IPS-15b (cell line): Measurements from ENCODE around the gene KIF16B.

Experiments
- H3K27me3 ChIP-seq: one replicate; pipeline ENCODE4 v1.6.1; 2013; ENCODE audit warnings: low read length; ENCODE audit not compliant: control insufficient read depth, insufficient read depth
- H3K36me3 ChIP-seq: one replicate; pipeline ENCODE4 v1.6.1; 2013; ENCODE audit warnings: low read length; ENCODE audit not compliant: control insufficient read depth, insufficient read depth
- H3K4me1 ChIP-seq: one replicate; pipeline ENCODE4 v1.6.1; 2013; ENCODE audit warnings: mild to moderate bottlenecking, low read length; ENCODE audit not compliant: control insufficient read depth, insufficient read depth
- H3K4me3 ChIP-seq: one replicate; pipeline ENCODE4 v1.5.1; 2013; ENCODE audit warnings: low read depth, low read length
- H3K9ac ChIP-seq: one replicate; pipeline ENCODE4 v1.6.1; 2013; ENCODE audit warnings: low read depth, mild to moderate bottlenecking, low read length
- H3K9me3 ChIP-seq: one replicate; pipeline ENCODE4 v1.6.1; 2013; ENCODE audit warnings: mild to moderate bottlenecking, low read length; ENCODE audit not compliant: control insufficient read depth, insufficient read depth

KIF16B gene, protein sequence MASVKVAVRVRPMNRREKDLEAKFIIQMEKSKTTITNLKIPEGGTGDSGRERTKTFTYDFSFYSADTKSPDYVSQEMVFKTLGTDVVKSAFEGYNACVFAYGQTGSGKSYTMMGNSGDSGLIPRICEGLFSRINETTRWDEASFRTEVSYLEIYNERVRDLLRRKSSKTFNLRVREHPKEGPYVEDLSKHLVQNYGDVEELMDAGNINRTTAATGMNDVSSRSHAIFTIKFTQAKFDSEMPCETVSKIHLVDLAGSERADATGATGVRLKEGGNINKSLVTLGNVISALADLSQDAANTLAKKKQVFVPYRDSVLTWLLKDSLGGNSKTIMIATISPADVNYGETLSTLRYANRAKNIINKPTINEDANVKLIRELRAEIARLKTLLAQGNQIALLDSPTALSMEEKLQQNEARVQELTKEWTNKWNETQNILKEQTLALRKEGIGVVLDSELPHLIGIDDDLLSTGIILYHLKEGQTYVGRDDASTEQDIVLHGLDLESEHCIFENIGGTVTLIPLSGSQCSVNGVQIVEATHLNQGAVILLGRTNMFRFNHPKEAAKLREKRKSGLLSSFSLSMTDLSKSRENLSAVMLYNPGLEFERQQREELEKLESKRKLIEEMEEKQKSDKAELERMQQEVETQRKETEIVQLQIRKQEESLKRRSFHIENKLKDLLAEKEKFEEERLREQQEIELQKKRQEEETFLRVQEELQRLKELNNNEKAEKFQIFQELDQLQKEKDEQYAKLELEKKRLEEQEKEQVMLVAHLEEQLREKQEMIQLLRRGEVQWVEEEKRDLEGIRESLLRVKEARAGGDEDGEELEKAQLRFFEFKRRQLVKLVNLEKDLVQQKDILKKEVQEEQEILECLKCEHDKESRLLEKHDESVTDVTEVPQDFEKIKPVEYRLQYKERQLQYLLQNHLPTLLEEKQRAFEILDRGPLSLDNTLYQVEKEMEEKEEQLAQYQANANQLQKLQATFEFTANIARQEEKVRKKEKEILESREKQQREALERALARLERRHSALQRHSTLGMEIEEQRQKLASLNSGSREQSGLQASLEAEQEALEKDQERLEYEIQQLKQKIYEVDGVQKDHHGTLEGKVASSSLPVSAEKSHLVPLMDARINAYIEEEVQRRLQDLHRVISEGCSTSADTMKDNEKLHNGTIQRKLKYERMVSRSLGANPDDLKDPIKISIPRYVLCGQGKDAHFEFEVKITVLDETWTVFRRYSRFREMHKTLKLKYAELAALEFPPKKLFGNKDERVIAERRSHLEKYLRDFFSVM (N-terminal part only)

DNA sequence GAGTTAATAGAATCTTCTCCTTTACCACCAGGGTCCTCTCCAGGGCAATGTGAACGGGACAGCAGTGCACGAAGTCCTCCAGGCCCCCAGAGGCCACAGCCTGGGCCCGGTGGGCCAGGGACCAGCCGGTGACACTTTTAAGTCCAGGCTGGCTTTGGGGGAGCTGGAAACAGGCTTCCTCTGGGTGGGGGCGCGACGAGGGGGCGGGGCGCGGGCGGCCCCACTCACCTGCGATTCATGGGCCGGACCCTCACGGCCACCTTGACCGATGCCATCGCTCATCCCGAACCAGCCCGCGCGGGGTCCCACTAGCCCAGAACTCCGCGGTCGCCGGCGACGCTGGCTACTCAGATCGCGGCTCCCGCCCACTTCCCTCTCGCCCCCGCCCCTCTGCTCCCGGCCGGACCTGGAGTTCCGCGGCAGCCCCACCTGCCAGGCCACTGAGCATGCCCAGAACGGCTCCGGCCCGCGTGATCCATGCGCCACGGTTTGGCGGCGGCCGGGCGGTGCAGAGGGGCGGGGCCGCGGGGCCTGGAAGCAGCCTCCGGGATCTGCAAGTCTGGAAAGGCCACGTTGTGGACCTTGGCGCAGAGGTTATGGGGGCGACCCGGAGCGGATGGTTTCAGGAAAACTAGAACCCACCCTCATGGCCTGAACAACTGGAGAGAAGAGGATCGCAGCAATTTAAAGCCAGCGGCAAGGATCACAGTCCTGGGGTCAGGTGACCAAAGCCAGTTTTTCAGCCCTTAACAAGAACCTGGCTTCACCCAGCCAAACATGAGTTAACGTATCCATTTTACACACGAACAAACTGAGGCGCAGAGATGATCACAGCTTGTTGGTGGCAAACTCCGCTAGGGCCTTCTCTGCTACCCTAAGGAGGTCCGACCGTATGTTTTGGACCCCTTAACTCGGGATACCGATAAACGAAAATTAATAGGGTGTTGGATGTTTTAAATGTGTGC, at the start of gene KIF16B:
Gene KIF16B, minus strand, starts transcription at position 448 of the 965 bp plus-strand sequence. Its CDS starts 173 bp downstream, at position 275.
- Histone ChIP-seq H3K27me3 (no peaks in the 10 kb centered on the region), H3K4me1 (peaks cover 8% of the 10 kb centered on the region), H3K4me3 (peak within 1 kb of the TSS; percentile 71), H3K36me3 (no peaks in the 10 kb centered on the region), H3K9ac (peak within 1 kb of the TSS; percentile 9), H3K9me3 (no peaks in the 10 kb centered on the region)

DNA sequence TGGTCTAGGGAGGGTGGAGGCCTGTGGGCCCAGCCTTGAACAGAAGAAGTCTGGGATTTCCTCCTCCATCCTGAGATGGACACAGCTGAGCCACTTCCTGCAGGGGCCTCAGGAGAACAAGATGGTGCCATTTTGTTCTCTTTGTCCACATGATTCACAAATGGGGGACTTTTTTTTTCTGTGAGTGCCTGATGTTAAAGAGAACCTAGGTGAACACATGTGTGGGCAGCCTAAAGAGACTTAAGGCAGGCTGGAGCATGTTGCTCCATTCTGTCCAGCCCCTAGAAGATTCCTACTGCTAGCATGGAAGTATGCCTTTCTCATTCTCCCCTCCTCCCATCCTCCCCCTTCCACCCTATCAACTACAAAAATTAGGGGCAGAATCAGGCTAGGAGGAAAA, 49.3 kb upstream of the KIF16B start:
- H3K9me3 ChIP-seq, result no peaks in the 10 kb centered on the region
- H3K4me1 ChIP-seq, result no peaks in the 10 kb centered on the region
- no peaks in the 10 kb centered on the region for H3K27me3 ChIP-seq
- H3K9ac ChIP-seq, result no peak overlapping the region
- H3K4me3 ChIP-seq, result no peak overlapping the region
- H3K36me3 ChIP-seq, result no peaks in the 10 kb centered on the region

DNA sequence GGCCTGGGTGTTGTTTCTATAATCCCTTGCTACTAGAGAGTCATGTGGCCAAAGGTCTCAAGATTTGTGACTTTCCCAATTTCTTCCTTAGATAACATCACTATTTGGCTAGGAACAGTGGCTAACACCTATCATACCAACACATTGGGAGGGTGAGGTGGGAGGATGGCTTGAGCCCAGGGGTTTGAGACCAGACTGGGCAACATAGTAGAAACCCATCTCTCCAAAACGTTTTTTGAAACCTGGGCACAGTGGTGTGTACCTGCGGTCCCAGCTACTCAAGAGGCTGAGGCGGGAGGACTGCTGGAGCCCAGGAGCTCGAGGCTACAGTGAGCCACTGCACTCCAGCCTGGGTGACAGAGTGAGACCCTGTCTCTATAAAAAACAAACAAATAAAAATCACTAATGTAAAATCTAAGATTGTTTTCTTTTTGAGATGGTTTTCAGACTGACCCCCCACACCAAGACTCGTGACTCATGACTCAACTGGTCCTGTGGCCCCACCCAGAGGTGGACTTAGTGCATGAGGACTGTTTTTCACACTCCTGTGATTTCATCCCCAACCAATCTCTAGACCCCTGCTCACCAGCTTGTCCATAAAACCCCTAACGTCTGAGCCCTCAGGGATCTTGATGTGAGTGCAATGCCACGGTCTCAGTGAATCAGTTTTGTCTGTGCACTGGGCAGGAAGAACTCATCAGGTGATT, 48.3 kb upstream of the KIF16B start:
- Histone ChIP-seq H3K9ac (no peak overlapping the region), H3K4me3 (no peak overlapping the region), H3K9me3 (peaks cover 2% of the 10 kb centered on the region), H3K36me3 (no peaks in the 10 kb centered on the region), H3K27me3 (no peaks in the 10 kb centered on the region), H3K4me1 (no peaks in the 10 kb centered on the region)

DNA sequence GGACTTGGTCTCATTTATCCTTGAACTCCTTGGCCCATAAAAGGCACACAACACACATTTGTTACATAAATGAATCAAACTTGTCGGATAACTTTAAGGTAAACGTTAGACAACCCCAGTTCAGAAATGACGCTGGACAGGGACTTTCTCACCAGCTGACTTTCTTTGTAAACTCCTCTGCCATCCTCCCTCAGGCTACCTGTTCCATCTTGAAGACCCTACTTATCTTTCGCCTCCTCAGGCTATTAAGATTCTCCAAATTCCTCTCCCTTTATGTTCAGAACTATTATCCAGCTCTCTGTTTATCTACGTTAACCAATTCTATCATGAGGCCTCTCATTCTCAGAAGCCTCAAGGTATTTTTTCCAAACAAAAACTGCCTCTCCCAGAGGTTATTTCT, 47.7 kb upstream of the KIF16B start:
- no peaks in the 10 kb centered on the region for H3K4me1 ChIP-seq

DNA sequence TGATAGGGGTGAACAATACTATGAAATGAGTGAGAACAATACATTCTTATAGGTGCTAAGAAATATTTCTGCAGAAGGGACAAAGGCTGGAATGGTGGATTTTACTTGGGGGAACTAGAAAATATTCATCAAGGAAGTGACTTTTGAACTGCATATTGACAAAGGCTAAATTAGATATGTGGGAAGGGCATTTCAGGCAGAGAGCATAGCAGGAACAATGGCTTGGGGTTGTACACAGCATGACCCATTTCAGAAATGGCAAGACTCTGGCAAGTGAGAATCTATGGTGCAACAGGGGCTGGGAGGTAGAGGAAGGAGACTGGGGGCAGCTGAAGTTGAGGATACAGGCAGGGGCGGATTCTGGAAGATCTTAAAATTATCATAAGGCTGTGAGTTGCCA, 46.7 kb upstream of the KIF16B start:
- Histone ChIP-seq H3K9ac (no peak overlapping the region), H3K9me3 (peaks cover 4% of the 10 kb centered on the region), H3K4me3 (no peak overlapping the region), H3K4me1 (no peaks in the 10 kb centered on the region), H3K36me3 (no peaks in the 10 kb centered on the region), H3K27me3 (no peaks in the 10 kb centered on the region)

More for the DNA sequence above, 47.7 kb upstream of the KIF16B start:
- Histone ChIP-seq H3K27me3 (no peaks in the 10 kb centered on the region), H3K4me3 (no peak overlapping the region), H3K9me3 (peaks cover 4% of the 10 kb centered on the region), H3K36me3 (no peaks in the 10 kb centered on the region), H3K9ac (no peak overlapping the region)

DNA sequence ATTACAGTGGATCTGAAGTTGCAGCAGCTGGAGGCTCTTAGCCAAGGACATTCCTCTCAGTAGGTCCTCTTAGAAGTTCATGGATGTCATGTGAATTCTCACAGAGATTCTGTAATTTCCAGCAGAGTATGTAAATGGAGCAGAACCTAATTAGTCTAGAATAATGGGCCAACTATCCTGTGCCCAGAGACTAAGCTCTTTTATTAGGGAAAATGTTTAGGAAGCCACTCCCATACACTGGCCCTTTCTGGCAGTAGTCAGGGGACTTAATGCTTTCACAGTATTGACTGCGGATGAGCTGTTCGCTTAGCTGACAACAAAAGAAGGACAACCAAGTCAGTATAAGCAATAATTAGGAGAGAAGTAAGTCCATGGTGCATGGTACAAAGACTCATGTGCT, 43.8 kb upstream of the KIF16B start:
- Histone ChIP-seq H3K9ac (no peak overlapping the region), H3K4me3 (no peak overlapping the region)

DNA sequence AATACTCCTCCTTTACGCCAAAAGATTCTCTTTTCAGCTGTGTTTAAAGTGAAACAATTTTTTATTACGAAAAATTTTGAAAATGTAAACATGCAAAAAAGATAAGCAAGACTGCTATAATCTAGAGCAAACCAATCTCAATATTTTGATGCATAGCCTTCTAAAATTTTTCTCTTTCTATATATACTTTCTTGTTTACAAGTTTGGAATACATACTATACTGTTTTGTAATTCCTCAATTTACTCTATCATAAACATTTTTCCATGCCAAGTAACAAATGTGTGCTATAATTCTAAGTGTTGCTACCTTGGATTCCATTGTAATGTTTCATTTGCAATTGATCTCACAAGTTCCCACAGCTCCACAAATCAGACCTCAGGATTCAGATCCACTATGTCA, 43.1 kb upstream of the KIF16B start:
- Histone ChIP-seq H3K9ac (no peak overlapping the region), H3K4me1 (no peaks in the 10 kb centered on the region), H3K36me3 (no peaks in the 10 kb centered on the region), H3K9me3 (peaks cover 4% of the 10 kb centered on the region), H3K4me3 (no peak overlapping the region), H3K27me3 (no peaks in the 10 kb centered on the region)

More for the DNA sequence above, 43.8 kb upstream of the KIF16B start:
- Histone ChIP-seq H3K4me1 (no peaks in the 10 kb centered on the region), H3K9me3 (peaks cover 4% of the 10 kb centered on the region), H3K27me3 (no peaks in the 10 kb centered on the region), H3K36me3 (no peaks in the 10 kb centered on the region)

DNA sequence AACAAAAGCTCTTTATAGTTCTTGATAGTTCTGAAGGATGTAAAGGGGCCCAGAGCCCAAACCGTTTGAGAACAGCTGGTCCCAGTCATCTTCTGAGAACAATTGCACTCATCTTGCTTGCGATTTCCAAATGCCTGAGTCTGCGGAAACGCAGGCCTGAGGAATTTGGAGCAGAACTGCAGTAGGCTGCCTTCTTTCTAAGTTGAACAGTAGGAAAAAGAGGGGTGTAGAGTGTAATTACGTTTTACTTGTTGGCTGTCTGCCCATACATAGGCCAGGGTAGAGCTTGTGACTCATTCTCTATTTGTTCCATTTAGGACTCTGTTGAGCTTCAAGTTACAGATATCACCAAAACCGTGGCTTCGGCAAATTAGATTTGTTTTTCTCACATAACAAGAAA, 42.0 kb upstream of the KIF16B start:
- H3K36me3 ChIP-seq, result no peaks in the 10 kb centered on the region
- peaks cover 4% of the 10 kb centered on the region for H3K9me3 ChIP-seq
- H3K4me3 ChIP-seq, result no peak overlapping the region
- no peak overlapping the region for H3K9ac ChIP-seq
- no peaks in the 10 kb centered on the region for H3K4me1 ChIP-seq
- no peaks in the 10 kb centered on the region for H3K27me3 ChIP-seq

DNA sequence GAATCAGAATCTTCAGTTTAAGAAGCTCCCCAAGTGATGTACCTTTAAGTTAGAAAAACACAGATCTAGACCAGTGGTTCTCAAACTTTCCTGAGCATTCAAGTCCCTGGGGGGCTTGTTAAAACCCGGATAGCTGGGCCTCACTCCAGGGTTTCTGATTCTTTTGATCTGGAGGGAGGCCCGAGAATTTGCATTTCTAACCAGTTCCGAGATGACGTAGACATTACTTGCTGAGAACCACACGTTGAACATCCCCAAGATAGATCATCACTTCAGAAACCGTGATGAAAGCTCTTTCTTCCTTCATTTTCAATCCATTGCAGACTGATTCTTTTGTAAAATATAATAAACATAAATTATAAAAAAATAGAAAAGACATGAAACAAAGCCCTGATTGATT, 40.7 kb upstream of the KIF16B start:
- Histone ChIP-seq H3K9me3 (peaks cover 4% of the 10 kb centered on the region), H3K4me1 (no peaks in the 10 kb centered on the region), H3K27me3 (no peaks in the 10 kb centered on the region), H3K9ac (no peak overlapping the region), H3K4me3 (no peak overlapping the region), H3K36me3 (no peaks in the 10 kb centered on the region)

DNA sequence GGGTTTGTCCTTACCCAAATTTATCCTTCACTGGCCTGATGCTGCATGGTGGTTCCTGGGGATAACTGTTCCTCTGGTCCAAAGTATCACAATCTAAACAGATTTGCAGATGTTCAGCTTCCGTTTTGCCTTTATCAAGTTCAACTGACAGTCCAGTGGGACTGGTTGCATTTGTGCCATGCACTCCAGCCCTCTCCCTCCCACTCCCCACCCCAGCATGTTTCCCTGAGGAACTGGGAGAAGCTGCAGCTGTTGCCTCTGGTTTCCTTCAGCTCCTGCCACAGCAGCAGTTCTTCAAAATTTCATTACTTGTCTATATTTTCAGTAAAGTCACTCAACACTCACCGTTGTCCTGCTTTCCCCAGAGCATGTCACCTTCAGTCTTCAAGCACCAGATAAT, 39.5 kb upstream of the KIF16B start:
- peaks cover 4% of the 10 kb centered on the region for H3K9me3 ChIP-seq
- H3K36me3 ChIP-seq, result peaks cover 2% of the 10 kb centered on the region
- H3K4me1 ChIP-seq, result no peaks in the 10 kb centered on the region
- no peaks in the 10 kb centered on the region for H3K27me3 ChIP-seq
- no peak overlapping the region for H3K4me3 ChIP-seq
- H3K9ac ChIP-seq, result no peak overlapping the region
